Left cardiac atrium (tissue), 4 donors: ENCODE data around the gene C22orf31. TPM values are rescaled to one million over a fixed set of nuclear protein-coding genes. Genes with fewer than 3 reads are reported as not detected.
"Not testable (repeated sequence)": the region's sequence is repeated elsewhere in the genome, so short reads cannot be mapped to it uniquely, and the experiment has no call there.

Experiments used
- ATAC-seq, 2 donors: fragments of 200-7000 bp; cut with Tn5 transposase; one replicate each; pipeline ENCODE4 v1.9.1; 2020; ENCODE audit warnings: mild to moderate bottlenecking in 2 of 2, moderate library complexity in 2 of 2
- DNase-seq: peaks from one replicate; pipeline ENCODE4 v3.0.0-alpha.2; 2020
- intact Hi-C, 2 donors: fragments of 100-400 bp; cut with DNase I; formaldehyde crosslinking; loops; one replicate each; pipeline versions ENCODE4 v1.14.1 to v1.15.1; 2022 to 2023
- long read RNA-seq: library from polyadenylated mRNA; unstranded; transcript quantifications from one replicate; pipeline ENCODE4 v2.0.0, GENCODE V29; 2021
- total RNA-seq, 2 donors: library from RNA; stranded (reverse); fragmentation: NEBNext Ultra II Directional; extraction: Animal tissue kit (Norgen Biotek cat#: 25700); gene quantifications; one replicate each; pipeline ENCODE4 v1.2.1, GENCODE V29; 2021
- donor health status: DM: no; HTN: yes; CAD: no.
- donor health status: DM: no; HTN: yes; CAD: no; lungs with severe emphysema.
- donor health status: DM: yes; HTN: yes; CAD: no.
- donor health status: Dilated cardiomyopathy.

C22orf31 gene
- not detected for total RNA-seq
- long read RNA-seq: 0 reads

GRCh38 chr22:29061773-29062172 is at the start of gene C22orf31:
C22orf31 (minus strand) TSS chr22:29061831; CDS start chr22:29061792, 39 bp downstream.
- no peak for DNase-seq
- intact Hi-C loops: loop anchor here in 1 of 2 donors (10.0 kb wide), 1 partner anchor 93 kb away; no protein-coding TSS in a partner anchor
- no peak for ATAC-seq

- ATAC-seq (no peak), DNase-seq (no peak)
- intact Hi-C loops: no loop called here
These were observed 49.3 kb upstream of the C22orf31 start for GRCh38 chr22:29110946-29111345.

- ATAC-seq (peak; percentile 19 to 58), DNase-seq (no peak)
- intact Hi-C loops: no loop called here
These were observed 48.2 kb upstream of the C22orf31 start for GRCh38 chr22:29109822-29110221.

- ATAC-seq (no peak), DNase-seq (no peak)
- intact Hi-C loops: no loop called here
These were observed 46.5 kb upstream of the C22orf31 start for GRCh38 chr22:29108137-29108536.

- ATAC-seq (peak in 1 of 2 donors; percentile 53), DNase-seq (no peak)
- intact Hi-C loops: no loop called here
These were observed 45.2 kb upstream of the C22orf31 start for GRCh38 chr22:29106839-29107238.

- ATAC-seq (no peak), DNase-seq (no peak)
- intact Hi-C loops: no loop called here
These were observed 43.8 kb upstream of the C22orf31 start for GRCh38 chr22:29105468-29105867.

- intact Hi-C loops: no loop called here
- DNase-seq (no peak), ATAC-seq (no peak)
These were observed 41.5 kb upstream of the C22orf31 start for GRCh38 chr22:29103121-29103520.

GRCh38 chr22:29102300-29102699 is 40.7 kb upstream of the C22orf31 start:
- intact Hi-C loops: no loop called here
- DNase-seq (no peak), ATAC-seq (no peak)

- ATAC-seq (no peak), DNase-seq (no peak)
- intact Hi-C loops: no loop called here
These were observed 36.7 kb upstream of the C22orf31 start for GRCh38 chr22:29098296-29098695.

GRCh38 chr22:29096736-29097669 is 35.4 kb upstream of the C22orf31 start:
- intact Hi-C loops: no loop called here
- DNase-seq (no peak), ATAC-seq (peak; percentile 63 to 67)

GRCh38 chr22:29095459-29095858 is 33.8 kb upstream of the C22orf31 start:
- intact Hi-C loops: no loop called here
- no peak for ATAC-seq

GRCh38 chr22:29093501-29094300 is 32.1 kb upstream of the C22orf31 start:
- intact Hi-C loops: no loop called here
- ATAC-seq: peak; percentile 75 to 82
- DNase-seq: no peak

More at GRCh38 chr22:29095459-29095858, 33.8 kb upstream of the C22orf31 start:
- no peak for DNase-seq

GRCh38 chr22:29093030-29093429 is 31.4 kb upstream of the C22orf31 start:
- intact Hi-C loops: no loop called here
- DNase-seq (no peak), ATAC-seq (no peak)

GRCh38 chr22:29092243-29092642 is 30.6 kb upstream of the C22orf31 start:
- intact Hi-C loops: no loop called here
- DNase-seq: no peak
- ATAC-seq: no peak

- intact Hi-C loops: no loop called here
- ATAC-seq (no peak), DNase-seq (no peak)
These were observed 28.4 kb upstream of the C22orf31 start for GRCh38 chr22:29090039-29090438.

GRCh38 chr22:29089507-29089906 is 27.9 kb upstream of the C22orf31 start:
- intact Hi-C loops: no loop called here
- ATAC-seq (no peak), DNase-seq (no peak)

GRCh38 chr22:29088809-29089208 is 27.2 kb upstream of the C22orf31 start:
- intact Hi-C loops: no loop called here
- DNase-seq (no peak), ATAC-seq (no peak)

GRCh38 chr22:29087012-29087411 is 25.4 kb upstream of the C22orf31 start:
- no peak for DNase-seq
- intact Hi-C loops: no loop called here
- no peak for ATAC-seq

- no peak for ATAC-seq
- intact Hi-C loops: no loop called here
- no peak for DNase-seq
These were observed 22.4 kb upstream of the C22orf31 start for GRCh38 chr22:29083933-29084591.

- DNase-seq, ATAC-seq, intact Hi-C loops: not testable (repeated sequence)
These were observed 21.9 kb upstream of the C22orf31 start for GRCh38 chr22:29083576-29083932.
